ENCODE results near the gene ADARB2.

ADARB2 gene

GRCh38 chr10:1556496-1556895 is 180.8 kb downstream of the ADARB2 start (continued):
- TF ChIP-seq ZNF362 (tag by site-specific recombination; IDR thresholded peaks at IDR 0.05), result no peak
- no peak for TF ChIP-seq ZNF654 (tag by site-specific recombination; IDR thresholded peaks at IDR 0.05; ENCODE audit: low read depth)

DNA sequence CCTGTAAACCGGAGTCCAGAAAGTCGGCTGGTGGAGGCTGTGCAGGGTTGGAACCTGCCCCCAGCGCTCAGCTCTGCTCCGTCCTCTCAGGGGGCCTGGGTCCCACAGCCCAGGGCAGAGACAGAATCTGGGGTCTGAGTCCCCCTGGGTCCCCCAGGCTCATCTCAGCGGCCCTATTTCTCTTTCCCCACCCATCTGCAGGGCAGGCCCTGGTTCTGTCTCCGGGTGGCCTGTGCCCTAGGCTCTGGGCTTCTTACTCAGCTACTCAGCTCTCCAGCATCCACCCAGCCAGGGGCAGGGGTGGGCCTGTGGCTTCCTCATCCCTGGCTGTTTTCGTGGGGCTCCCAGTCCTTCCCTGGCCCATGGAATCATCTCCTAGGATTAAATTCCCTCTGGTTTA is 183.4 kb downstream of the ADARB2 start:
- ChIA-PET CTCF (no interaction called here), POLR2A (no interaction called here)

DNA sequence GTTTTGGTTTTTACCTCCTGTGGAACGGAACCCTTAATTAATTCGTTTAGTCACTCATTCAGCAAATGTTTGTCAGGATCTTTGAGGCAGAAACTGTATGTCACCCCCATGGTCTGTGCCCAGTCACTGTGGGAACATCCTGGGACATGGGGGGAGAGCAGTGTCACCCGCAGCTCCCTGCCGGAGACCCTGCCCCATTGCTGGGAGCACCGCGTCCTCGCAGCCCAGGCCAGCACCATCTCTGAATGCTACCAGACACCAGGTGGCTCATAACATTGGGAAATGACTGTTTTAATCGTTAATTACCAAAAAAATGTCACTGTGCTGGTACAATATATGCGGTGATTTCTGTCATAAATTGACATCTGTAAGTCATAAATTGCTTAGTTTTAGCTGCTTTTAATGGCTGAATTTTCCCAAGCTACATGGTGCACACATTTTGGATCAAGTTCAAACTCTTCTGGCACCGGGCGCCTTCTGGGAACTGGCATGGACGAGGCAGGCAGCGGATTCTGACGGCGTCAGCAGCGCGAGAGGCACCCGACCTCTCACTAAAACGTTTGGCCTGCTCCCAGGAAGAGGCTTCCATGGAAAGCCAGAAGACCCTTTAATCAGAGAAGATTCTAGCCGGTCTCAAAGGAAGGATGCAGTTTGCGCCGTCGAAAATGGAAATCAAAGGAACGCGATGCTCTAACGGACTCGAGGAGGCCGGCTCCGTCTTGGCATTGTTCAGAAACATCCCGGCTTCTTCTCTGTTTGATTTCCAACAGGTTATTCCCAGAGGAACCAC is 184.2 kb downstream of the ADARB2 start:
- Histone ChIP-seq H3K36me3 (ENCODE audit: control insufficient read depth in 2 of 2, insufficient read depth in 1 of 2, low read length in 2 of 2) (no peaks in the 10 kb centered on the region), H3K4me1 (ENCODE audit: control insufficient read depth, insufficient read depth, low read length) (no peaks in the 10 kb centered on the region), H3K4me3 (ENCODE audit: low read depth, low read length) (no peak overlapping the region), H3K9me3 (ENCODE audit: control insufficient read depth, insufficient read depth, low read depth, low read length) (no peaks in the 10 kb centered on the region), H3K27ac (ENCODE audit: extremely low read depth, low read depth, low read length) (no peak overlapping the region)
- POLR2A ChIA-PET, result no interaction called here
- CTCF ChIA-PET, result no interaction called here
- no peak for TF ChIP-seq ZNF175 (tag by site-specific recombination; IDR thresholded peaks at IDR 0.05)
- TF ChIP-seq ZNF596 (tag by site-specific recombination; IDR thresholded peaks at IDR 0.05), result no peak
- no peak for TF ChIP-seq ZNF335 (tag by site-specific recombination; conservative IDR thresholded peaks at IDR 0.05)
- no peak for TF ChIP-seq EGR2 (tag by site-specific recombination; IDR thresholded peaks at IDR 0.05; ENCODE audit: low read depth)
- TF ChIP-seq ZNF26 (tag by site-specific recombination; IDR thresholded peaks at IDR 0.05), result no peak
- TF ChIP-seq ZNF701 (tag by site-specific recombination; IDR thresholded peaks at IDR 0.05), result no peak
- no peak for TF ChIP-seq ZNF488 (tag by site-specific recombination; IDR thresholded peaks at IDR 0.05)
- TF ChIP-seq ZNF791 (tag by site-specific recombination; IDR thresholded peaks at IDR 0.05), result no peak
- no peak for TF ChIP-seq ZFP69B (tag by site-specific recombination; IDR thresholded peaks at IDR 0.05)
- TF ChIP-seq ZNF529 (tag by site-specific recombination; IDR thresholded peaks at IDR 0.05; ENCODE audit: insufficient replicate concordance), result no peak
- TF ChIP-seq ZNF248 (tag by site-specific recombination; IDR thresholded peaks at IDR 0.05), result no peak

More for the DNA sequence above, 183.4 kb downstream of the ADARB2 start:
- no peaks in the 10 kb centered on the region for H3K36me3 ChIP-seq (ENCODE audit: control insufficient read depth in 2 of 2, insufficient read depth in 1 of 2, low read length in 2 of 2)
- no peaks in the 10 kb centered on the region for H3K9me3 ChIP-seq (ENCODE audit: control insufficient read depth, insufficient read depth, low read depth, low read length)
- no peak overlapping the region for H3K27ac ChIP-seq (ENCODE audit: extremely low read depth, low read depth, low read length)
- no peaks in the 10 kb centered on the region for H3K4me1 ChIP-seq (ENCODE audit: control insufficient read depth, insufficient read depth, low read length)
- no peak overlapping the region for H3K4me3 ChIP-seq (ENCODE audit: low read depth, low read length)
- TF ChIP-seq ZNF302 (tag by site-specific recombination; IDR thresholded peaks at IDR 0.05; ENCODE audit: low read depth), result no peak
- no peak for TF ChIP-seq ZNF776 (tag by site-specific recombination; IDR thresholded peaks at IDR 0.05; ENCODE audit: borderline replicate concordance)
- no peak for TF ChIP-seq GLIS1 (tag by site-specific recombination; IDR thresholded peaks at IDR 0.05)
- TF ChIP-seq, protein P1, sequence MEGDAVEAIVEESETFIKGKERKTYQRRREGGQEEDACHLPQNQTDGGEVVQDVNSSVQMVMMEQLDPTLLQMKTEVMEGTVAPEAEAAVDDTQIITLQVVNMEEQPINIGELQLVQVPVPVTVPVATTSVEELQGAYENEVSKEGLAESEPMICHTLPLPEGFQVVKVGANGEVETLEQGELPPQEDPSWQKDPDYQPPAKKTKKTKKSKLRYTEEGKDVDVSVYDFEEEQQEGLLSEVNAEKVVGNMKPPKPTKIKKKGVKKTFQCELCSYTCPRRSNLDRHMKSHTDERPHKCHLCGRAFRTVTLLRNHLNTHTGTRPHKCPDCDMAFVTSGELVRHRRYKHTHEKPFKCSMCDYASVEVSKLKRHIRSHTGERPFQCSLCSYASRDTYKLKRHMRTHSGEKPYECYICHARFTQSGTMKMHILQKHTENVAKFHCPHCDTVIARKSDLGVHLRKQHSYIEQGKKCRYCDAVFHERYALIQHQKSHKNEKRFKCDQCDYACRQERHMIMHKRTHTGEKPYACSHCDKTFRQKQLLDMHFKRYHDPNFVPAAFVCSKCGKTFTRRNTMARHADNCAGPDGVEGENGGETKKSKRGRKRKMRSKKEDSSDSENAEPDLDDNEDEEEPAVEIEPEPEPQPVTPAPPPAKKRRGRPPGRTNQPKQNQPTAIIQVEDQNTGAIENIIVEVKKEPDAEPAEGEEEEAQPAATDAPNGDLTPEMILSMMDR (tag by site-specific recombination; IDR thresholded peaks at IDR 0.05), result no peak
- TF ChIP-seq ZNF621 (tag by site-specific recombination; IDR thresholded peaks at IDR 0.05), result no peak
- TF ChIP-seq ZNF792 (tag by site-specific recombination; IDR thresholded peaks at IDR 0.05), result no peak
- TF ChIP-seq ZBTB8A (tag by site-specific recombination; IDR thresholded peaks at IDR 0.05), result no peak
- TF ChIP-seq ZNF266 (tag by site-specific recombination; IDR thresholded peaks at IDR 0.05; ENCODE audit: low read depth), result no peak
- TF ChIP-seq TCF7L2 (IDR thresholded peaks at IDR 0.05; ENCODE audit: borderline replicate concordance, low read depth, low read length), result no peak
- TF ChIP-seq ZNF791 (tag by site-specific recombination; IDR thresholded peaks at IDR 0.05), result no peak
- no peak for TF ChIP-seq WT1 (tag by site-specific recombination; IDR thresholded peaks at IDR 0.05)
- TF ChIP-seq, protein P2, sequence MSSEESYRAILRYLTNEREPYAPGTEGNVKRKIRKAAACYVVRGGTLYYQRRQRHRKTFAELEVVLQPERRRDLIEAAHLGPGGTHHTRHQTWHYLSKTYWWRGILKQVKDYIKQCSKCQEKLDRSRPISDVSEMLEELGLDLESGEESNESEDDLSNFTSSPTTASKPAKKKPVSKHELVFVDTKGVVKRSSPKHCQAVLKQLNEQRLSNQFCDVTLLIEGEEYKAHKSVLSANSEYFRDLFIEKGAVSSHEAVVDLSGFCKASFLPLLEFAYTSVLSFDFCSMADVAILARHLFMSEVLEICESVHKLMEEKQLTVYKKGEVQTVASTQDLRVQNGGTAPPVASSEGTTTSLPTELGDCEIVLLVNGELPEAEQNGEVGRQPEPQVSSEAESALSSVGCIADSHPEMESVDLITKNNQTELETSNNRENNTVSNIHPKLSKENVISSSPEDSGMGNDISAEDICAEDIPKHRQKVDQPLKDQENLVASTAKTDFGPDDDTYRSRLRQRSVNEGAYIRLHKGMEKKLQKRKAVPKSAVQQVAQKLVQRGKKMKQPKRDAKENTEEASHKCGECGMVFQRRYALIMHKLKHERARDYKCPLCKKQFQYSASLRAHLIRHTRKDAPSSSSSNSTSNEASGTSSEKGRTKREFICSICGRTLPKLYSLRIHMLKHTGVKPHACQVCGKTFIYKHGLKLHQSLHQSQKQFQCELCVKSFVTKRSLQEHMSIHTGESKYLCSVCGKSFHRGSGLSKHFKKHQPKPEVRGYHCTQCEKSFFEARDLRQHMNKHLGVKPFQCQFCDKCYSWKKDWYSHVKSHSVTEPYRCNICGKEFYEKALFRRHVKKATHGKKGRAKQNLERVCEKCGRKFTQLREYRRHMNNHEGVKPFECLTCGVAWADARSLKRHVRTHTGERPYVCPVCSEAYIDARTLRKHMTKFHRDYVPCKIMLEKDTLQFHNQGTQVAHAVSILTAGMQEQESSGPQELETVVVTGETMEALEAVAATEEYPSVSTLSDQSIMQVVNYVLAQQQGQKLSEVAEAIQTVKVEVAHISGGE (tag by site-specific recombination; conservative IDR thresholded peaks at IDR 0.05; ENCODE audit: low read depth), result no peak
- no peak for TF ChIP-seq ZNF221 (tag by site-specific recombination; IDR thresholded peaks at IDR 0.05; ENCODE audit: borderline replicate concordance)
- no peak for TF ChIP-seq ZNF174 (tag by site-specific recombination; IDR thresholded peaks at IDR 0.05)
